GM12872 (cell line): Measurements from ENCODE around the gene SLC35F2.

Experiments used
- TF ChIP-seq, protein P1 (sequence below): IDR thresholded peaks from 3 replicates; pipeline ENCODE4 v1.5.1; 2011; ENCODE audit warnings: low read depth, mild to moderate bottlenecking, low read length, moderate library complexity; ENCODE audit not compliant: insufficient read depth

Gene SLC35F2

DNA sequence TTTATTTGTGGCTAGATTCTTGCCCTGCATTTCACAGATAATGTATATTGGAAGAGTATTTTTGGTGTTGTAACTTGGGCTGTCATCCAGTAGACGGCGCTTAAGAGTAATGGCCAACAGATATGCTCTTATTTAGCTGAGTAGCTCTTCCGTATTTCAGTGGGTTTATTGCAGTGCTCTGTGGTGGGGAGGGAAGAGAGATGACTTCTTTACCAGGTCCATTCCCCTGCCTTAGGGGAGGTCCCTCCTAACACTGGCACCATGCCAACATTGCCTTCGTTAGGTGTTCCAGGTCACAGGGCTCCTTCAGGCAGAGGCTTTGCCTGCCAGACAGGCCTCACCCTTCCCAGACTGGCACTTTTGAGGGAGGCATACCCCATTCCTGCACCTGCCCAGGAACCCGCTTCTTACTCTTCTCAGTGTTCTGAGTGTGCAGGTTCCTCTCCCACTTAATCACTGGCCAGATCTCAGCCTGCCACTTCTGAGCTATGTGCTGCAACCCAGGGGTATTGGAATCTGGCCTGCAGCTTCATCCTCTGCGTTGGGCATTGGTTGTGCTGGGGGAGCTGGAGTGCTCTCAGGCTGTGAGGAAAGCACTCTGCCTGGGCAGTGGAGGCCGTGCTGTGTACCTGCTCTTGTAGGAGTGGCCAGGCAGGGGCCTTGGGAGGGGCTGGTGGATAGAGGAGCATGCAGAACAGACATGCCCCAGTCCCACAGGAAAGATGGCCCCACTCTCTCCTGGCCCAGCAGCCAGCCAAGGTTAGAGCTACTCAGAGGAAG lies 117.4 kb downstream of the SLC35F2 start:
- TF ChIP-seq, protein P1, sequence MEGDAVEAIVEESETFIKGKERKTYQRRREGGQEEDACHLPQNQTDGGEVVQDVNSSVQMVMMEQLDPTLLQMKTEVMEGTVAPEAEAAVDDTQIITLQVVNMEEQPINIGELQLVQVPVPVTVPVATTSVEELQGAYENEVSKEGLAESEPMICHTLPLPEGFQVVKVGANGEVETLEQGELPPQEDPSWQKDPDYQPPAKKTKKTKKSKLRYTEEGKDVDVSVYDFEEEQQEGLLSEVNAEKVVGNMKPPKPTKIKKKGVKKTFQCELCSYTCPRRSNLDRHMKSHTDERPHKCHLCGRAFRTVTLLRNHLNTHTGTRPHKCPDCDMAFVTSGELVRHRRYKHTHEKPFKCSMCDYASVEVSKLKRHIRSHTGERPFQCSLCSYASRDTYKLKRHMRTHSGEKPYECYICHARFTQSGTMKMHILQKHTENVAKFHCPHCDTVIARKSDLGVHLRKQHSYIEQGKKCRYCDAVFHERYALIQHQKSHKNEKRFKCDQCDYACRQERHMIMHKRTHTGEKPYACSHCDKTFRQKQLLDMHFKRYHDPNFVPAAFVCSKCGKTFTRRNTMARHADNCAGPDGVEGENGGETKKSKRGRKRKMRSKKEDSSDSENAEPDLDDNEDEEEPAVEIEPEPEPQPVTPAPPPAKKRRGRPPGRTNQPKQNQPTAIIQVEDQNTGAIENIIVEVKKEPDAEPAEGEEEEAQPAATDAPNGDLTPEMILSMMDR: peak; percentile 92
